ENCODE data around the gene TNFRSF12A.

TNFRSF12A gene

GRCh38 chr16:2992383-2993081 is 27.6 kb upstream of the TNFRSF12A start:
- TF ChIP-seq GATA3 (IDR thresholded peaks at IDR 0.05; ENCODE audit: low read depth, low read length): no peak
- no peak for TF ChIP-seq GATA2 (IDR thresholded peaks at IDR 0.05; ENCODE audit: low read depth, low read length)

GRCh38 chr16:2996298-2996697 is 23.9 kb upstream of the TNFRSF12A start:
- TF ChIP-seq GATA3 (IDR thresholded peaks at IDR 0.05; ENCODE audit: low read depth, low read length) (no peak), GATA2 (IDR thresholded peaks at IDR 0.05; ENCODE audit: low read depth, low read length) (no peak)

DNA sequence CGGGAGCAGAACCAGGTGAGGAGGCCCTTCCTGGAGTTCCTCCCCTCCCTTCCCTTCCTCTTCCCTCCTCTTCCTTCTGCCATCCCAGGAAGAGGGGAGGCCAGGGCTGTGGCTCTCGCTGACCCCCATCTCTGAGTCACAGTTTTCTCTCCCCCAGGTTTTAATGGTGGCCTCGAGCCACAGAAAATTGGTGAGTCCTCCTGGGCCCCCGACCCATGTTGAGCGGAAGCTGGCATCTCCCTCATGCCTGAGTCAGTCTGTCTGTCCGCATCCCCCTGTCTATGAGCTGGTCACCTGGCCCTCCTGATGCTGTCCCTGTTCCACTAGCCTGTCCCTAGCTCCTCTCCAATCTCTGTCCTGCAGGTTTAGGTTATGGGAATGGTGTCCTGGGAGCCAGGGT is 20.2 kb upstream of the TNFRSF12A start:
- TF ChIP-seq GATA3 (IDR thresholded peaks at IDR 0.05; ENCODE audit: low read depth, low read length): no peak
- no peak for TF ChIP-seq GATA2 (IDR thresholded peaks at IDR 0.05; ENCODE audit: low read depth, low read length)

DNA sequence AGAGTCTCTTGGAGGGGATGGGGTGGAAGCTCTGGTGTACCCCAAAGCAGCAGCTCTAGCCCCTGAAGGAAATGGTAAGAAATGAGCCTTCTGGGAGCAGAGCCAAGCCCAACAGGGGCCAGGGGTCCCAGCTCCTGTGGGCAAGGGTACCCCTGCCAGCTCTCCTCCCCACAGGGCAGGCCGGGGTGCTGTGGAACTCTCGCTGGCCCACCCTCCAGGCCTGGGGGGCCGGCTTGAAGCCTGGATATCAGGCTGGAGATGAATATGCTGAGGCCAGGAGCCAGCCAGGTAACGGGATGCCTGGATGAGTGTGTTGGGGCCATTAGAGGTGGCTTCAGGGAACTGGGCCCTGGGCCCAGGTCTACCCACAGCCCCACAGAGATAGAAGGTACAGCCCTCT is 19.6 kb upstream of the TNFRSF12A start:
- no peak for TF ChIP-seq GATA3 (IDR thresholded peaks at IDR 0.05; ENCODE audit: low read depth, low read length)
- no peak for TF ChIP-seq GATA2 (IDR thresholded peaks at IDR 0.05; ENCODE audit: low read depth, low read length)

GRCh38 chr16:3001316-3001715 is 18.9 kb upstream of the TNFRSF12A start:
- TF ChIP-seq GATA3 (IDR thresholded peaks at IDR 0.05; ENCODE audit: low read depth, low read length) (no peak), GATA2 (IDR thresholded peaks at IDR 0.05; ENCODE audit: low read depth, low read length) (no peak)

- TF ChIP-seq GATA3 (IDR thresholded peaks at IDR 0.05; ENCODE audit: low read depth, low read length): no peak
- TF ChIP-seq GATA2 (IDR thresholded peaks at IDR 0.05; ENCODE audit: low read depth, low read length): no peak
Measured at GRCh38 chr16:3003582-3004270, 16.4 kb upstream of the TNFRSF12A start.

- no peak for TF ChIP-seq GATA3 (IDR thresholded peaks at IDR 0.05; ENCODE audit: low read depth, low read length)
- no peak for TF ChIP-seq GATA2 (IDR thresholded peaks at IDR 0.05; ENCODE audit: low read depth, low read length)
Measured at GRCh38 chr16:3004319-3004718, 15.8 kb upstream of the TNFRSF12A start.

DNA sequence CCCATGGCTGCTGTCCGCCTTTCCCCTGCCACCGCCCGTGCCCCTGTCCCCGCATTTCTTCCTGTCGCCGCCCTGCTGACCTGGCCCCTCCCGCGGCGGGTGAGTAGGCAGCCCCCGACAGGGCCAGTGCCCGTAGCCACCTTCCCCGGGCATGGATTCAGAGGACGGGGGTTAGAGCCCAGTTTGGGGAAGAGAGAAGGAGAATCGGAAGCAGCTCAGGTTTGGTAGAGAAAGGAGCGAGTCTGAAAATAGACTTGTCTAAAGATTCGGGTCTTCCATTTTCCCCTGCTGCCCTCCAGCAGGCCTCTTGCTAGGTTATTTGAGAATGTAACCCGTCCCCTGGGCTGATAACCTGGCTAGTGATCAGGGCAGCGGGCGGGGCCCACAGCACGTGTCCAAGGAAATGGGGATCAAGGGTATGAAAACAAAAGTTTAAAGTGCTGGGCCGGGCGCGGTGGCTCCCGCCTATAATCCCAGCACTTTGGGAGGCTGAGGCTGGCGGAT is 15.3 kb upstream of the TNFRSF12A start:
- TF ChIP-seq GATA3 (IDR thresholded peaks at IDR 0.05; ENCODE audit: low read depth, low read length) (no peak), GATA2 (IDR thresholded peaks at IDR 0.05; ENCODE audit: low read depth, low read length) (no peak)

GRCh38 chr16:3007059-3007956 is 12.9 kb upstream of the TNFRSF12A start:
- TF ChIP-seq GATA2 (IDR thresholded peaks at IDR 0.05; ENCODE audit: low read depth, low read length) (no peak), GATA3 (IDR thresholded peaks at IDR 0.05; ENCODE audit: low read depth, low read length) (no peak)

DNA sequence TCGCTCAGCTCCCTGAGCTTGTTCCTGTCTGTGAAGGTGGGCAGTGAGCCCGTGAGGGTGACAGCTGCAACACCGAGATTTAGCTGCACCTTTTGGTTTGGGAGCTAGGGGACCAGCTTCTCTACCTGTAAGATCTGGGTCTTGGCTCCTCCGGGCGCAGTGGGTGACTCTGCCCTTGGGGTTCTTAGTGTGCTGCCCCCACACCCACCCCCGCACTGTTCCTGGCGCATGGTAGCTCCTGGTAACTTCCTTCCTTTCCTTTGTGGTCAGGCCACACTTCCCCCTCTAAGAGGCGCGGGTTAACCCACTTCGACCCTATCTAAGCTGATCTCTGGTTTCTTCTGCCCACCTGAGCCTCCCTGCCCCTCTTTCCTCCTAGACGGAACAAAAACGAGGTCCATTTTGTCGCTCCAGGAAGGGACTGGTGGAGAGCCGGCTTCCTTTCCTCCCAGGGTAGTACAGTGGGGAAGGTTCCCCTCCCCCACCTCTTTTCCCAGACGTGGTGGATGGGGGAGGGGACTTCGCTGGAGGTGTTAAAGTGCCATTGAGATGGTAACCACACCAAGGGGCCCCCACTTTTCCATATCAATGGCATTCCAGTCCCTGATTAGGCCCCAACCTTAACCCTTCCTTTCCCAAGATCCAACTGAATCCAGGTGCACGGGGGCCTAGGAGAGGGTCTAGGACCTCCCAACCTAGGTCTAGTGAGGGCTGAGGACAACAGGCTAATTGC is 12.0 kb upstream of the TNFRSF12A start:
- TF ChIP-seq GATA2 (IDR thresholded peaks at IDR 0.05; ENCODE audit: low read depth, low read length): no peak
- TF ChIP-seq GATA3 (IDR thresholded peaks at IDR 0.05; ENCODE audit: low read depth, low read length): no peak

DNA sequence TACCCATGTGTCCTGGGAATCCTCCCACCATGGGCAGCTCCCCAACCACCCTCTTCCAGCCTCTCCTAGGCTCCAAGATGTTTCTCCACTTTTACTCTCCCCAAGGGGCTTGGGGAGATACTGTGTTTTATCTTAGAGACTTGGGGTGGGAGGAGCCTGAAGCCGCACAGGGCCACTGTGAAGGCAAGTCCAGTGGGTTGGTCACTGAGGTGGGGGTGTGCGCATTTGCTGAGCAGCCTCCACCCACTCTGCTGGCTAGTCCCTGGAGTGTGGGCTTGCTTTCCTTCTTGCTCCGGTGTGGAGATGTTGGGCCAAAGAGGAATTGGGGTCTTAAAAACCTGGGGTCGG is 11.5 kb upstream of the TNFRSF12A start:
- TF ChIP-seq GATA3 (IDR thresholded peaks at IDR 0.05; ENCODE audit: low read depth, low read length): no peak
- no peak for TF ChIP-seq GATA2 (IDR thresholded peaks at IDR 0.05; ENCODE audit: low read depth, low read length)

DNA sequence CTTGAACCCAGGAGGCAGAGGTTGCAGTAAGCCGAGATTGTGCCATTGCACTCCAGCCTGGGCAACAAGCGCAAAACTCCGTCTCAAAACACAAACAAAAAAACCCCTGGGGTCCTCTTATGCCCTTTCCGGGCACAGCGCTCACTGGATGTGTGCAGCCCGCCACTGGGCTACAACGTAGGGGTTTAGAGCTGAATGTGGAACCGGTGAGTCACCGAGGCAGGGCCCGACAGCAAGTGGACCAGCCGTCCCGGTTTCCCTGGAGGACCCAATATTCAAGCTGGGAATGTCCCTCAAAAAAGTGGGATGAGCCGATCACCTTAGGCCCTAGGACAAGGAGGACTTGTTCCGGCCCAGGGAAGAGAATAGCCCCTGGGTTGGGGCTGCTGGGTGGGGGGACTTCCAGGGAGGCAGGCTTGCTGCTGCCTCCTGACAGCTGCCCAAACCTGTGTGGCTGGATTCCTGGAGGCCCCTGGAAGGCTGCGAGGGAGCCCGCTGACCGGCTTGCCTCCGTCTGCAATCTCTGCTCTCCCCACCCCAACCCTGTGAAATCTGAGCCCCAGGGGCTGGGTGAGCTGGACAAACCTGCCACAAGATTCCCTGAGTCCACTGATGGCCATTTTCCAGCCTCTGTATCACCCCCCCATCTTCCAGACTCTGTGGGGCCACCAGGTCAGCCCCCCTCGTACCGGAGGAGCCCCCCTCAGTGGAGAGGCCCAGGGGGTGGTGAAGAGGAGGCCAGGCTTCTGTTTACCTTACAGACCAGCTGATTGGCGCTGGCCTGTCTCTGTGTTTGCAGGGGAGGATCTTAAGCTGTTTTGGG is 10.4 kb upstream of the TNFRSF12A start:
- TF ChIP-seq GATA2 (IDR thresholded peaks at IDR 0.05; ENCODE audit: low read depth, low read length) (no peak), GATA3 (IDR thresholded peaks at IDR 0.05; ENCODE audit: low read depth, low read length) (no peak)

DNA sequence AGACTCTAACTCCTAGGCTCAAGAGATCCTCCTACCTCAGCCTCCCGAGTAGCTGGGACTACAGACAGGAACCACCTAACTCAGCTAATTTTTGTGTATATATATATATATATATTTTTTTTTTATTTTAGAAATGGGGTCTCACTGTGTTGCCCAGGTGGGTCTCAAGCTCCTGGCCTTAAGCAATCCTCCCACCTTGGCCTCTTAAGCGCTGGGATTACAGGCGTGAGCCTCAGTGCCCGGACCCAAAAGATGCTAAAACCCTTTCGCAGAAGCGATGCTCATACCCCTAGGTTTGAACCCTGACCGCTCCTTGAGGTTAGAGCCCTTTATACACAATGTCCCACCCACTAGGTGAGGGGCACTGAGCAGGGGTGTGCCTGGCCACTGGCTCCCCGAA is 9.7 kb upstream of the TNFRSF12A start:
- TF ChIP-seq GATA3 (IDR thresholded peaks at IDR 0.05; ENCODE audit: low read depth, low read length): no peak
- TF ChIP-seq GATA2 (IDR thresholded peaks at IDR 0.05; ENCODE audit: low read depth, low read length): no peak

All from SH-SY5Y (cell line).